ENCODE results near the gene THSD7A.

DNA sequence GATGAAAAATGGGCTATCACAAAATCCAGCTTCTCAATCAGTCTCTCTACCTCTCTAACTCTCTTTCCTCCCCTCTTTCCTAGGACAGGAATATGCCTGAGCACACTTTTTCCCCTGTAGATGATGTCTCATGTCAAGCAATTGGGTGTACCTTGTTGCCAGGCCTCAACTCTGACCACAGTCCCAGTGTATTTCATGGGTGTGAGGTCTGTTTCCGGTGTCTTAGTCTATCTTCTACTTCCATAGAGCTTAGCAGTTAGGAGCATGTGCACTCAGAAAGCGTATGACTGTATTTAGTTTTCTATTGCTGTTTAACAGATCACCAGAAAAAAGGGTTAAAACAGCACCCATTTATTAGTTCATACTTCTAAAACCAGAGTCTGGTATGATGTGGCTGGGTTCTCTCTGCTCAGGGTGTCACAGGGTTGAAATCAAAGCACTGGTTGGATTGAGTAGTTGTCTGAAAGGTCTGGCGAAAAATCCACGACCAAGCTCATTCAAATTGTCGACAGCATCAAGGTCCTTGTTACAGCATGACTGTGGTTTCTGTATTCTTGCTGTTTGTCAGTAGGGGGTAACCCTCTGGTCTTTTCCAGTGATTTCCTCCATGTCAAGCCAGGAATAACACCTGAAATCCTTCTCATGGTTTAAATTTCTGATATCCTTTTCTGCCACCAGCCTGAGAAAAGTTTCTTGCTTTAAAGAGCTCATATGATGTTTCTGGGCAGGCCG lies 130.0 kb downstream of the THSD7A start:
- TF ChIP-seq, protein P1, sequence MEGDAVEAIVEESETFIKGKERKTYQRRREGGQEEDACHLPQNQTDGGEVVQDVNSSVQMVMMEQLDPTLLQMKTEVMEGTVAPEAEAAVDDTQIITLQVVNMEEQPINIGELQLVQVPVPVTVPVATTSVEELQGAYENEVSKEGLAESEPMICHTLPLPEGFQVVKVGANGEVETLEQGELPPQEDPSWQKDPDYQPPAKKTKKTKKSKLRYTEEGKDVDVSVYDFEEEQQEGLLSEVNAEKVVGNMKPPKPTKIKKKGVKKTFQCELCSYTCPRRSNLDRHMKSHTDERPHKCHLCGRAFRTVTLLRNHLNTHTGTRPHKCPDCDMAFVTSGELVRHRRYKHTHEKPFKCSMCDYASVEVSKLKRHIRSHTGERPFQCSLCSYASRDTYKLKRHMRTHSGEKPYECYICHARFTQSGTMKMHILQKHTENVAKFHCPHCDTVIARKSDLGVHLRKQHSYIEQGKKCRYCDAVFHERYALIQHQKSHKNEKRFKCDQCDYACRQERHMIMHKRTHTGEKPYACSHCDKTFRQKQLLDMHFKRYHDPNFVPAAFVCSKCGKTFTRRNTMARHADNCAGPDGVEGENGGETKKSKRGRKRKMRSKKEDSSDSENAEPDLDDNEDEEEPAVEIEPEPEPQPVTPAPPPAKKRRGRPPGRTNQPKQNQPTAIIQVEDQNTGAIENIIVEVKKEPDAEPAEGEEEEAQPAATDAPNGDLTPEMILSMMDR (conservative IDR thresholded peaks at IDR 0.05), result no peak
- no peak for TF ChIP-seq ZFX (IDR thresholded peaks at IDR 0.05)

Data from C4-2B (cell line).